Measurements from ENCODE around the gene MS4A18. TPM values are rescaled to one million over a fixed set of nuclear protein-coding genes. Genes with fewer than 3 reads are reported as not detected.

Gene MS4A18
- total and polyA plus RNA-seq, 10 of the 15 experiments (the other 5 are each of a cell fraction or from before 2014, with no cell fraction given): not detected

DNA sequence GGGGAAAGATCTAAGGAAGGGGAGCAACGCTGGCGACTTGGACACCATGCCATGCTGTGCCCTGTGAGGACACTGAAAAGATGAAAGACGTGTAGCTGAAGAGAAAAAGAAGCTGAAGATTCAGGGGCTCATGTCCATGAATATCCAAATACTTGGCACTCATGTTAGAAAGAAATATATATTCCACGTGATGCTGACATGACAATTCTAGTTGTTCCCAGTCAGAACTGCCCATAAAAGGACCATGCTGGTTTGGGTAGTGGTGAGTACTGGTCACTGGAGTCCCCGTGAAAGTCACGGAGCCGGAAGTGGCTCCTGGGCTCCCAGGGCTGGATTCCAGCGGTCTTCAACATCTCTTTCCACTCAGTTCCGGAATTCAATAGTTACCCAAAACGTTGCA, 42.0 kb downstream of the MS4A18 start:
- H3K79me2 ChIP-seq (ENCODE audit: control insufficient read depth, insufficient read depth, low read length): no peaks in the 10 kb centered on the region
- H3K27ac ChIP-seq (ENCODE audit: control insufficient read depth, insufficient read depth): no peak overlapping the region
- POLR2A ChIA-PET: interaction anchor here (2.2 kb wide), 1 partner anchor 10 kb away, joined by 7 read pairs; no protein-coding TSS in a partner anchor
- SMC1A ChIA-PET (ENCODE audit: uncharacterized antibody, unreplicated experiment): interaction anchor here (1.5 to 7.8 kb wide), 2 partner anchors 10 to 65 kb away, joined by 4 to 143 read pairs; no protein-coding TSS in a partner anchor
- no peaks in the 10 kb centered on the region for H3K27me3 ChIP-seq (replicated peaks in 1 of 2; ENCODE audit: control insufficient read depth in 2 of 2, insufficient read depth in 2 of 2, low read length in 1 of 2)
- no peak overlapping the region for H2AFZ ChIP-seq (ENCODE audit: control insufficient read depth, low read depth, low read length)
- no peak overlapping the region for H3K9ac ChIP-seq (ENCODE audit: control insufficient read depth, insufficient read depth, low read length)
- TF ChIP-seq POLR2AphosphoS5 (IDR thresholded peaks at IDR 0.05; ENCODE audit: low read length): no peak
- no peak for TF ChIP-seq RAD51 (IDR thresholded peaks at IDR 0.05)
- TF ChIP-seq, protein P1, sequence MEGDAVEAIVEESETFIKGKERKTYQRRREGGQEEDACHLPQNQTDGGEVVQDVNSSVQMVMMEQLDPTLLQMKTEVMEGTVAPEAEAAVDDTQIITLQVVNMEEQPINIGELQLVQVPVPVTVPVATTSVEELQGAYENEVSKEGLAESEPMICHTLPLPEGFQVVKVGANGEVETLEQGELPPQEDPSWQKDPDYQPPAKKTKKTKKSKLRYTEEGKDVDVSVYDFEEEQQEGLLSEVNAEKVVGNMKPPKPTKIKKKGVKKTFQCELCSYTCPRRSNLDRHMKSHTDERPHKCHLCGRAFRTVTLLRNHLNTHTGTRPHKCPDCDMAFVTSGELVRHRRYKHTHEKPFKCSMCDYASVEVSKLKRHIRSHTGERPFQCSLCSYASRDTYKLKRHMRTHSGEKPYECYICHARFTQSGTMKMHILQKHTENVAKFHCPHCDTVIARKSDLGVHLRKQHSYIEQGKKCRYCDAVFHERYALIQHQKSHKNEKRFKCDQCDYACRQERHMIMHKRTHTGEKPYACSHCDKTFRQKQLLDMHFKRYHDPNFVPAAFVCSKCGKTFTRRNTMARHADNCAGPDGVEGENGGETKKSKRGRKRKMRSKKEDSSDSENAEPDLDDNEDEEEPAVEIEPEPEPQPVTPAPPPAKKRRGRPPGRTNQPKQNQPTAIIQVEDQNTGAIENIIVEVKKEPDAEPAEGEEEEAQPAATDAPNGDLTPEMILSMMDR (IDR thresholded peaks at IDR 0.05 in 2 of 3, conservative IDR thresholded peaks at IDR 0.05 in 1 of 3; ENCODE audit: control insufficient read depth in 2 of 3, extremely low read depth in 1 of 3, insufficient read depth in 1 of 3, low read depth in 3 of 3, low read length in 3 of 3): no peak
- no peak for TF ChIP-seq JUND (IDR thresholded peaks at IDR 0.05; ENCODE audit: low read depth, low read length)
- TF ChIP-seq FOS (IDR thresholded peaks at IDR 0.05; ENCODE audit: borderline replicate concordance, extremely low read depth, insufficient read length): no peak
- TF ChIP-seq NFYA (IDR thresholded peaks at IDR 0.05; ENCODE audit: borderline replicate concordance, low read depth, low read length): no peak
- no peak for TF ChIP-seq ATF7 (IDR thresholded peaks at IDR 0.05; ENCODE audit: low read depth)
- TF ChIP-seq, protein P2, sequence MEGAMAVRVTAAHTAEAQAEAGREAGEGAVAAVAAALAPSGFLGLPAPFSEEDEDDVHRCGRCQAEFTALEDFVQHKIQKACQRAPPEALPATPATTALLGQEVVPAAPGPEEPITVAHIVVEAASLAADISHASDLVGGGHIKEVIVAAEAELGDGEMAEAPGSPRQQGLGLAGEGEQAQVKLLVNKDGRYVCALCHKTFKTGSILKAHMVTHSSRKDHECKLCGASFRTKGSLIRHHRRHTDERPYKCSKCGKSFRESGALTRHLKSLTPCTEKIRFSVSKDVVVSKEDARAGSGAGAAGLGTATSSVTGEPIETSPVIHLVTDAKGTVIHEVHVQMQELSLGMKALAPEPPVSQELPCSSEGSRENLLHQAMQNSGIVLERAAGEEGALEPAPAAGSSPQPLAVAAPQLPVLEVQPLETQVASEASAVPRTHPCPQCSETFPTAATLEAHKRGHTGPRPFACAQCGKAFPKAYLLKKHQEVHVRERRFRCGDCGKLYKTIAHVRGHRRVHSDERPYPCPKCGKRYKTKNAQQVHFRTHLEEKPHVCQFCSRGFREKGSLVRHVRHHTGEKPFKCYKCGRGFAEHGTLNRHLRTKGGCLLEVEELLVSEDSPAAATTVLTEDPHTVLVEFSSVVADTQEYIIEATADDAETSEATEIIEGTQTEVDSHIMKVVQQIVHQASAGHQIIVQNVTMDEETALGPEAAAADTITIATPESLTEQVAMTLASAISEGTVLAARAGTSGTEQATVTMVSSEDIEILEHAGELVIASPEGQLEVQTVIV (IDR thresholded peaks at IDR 0.05; ENCODE audit: borderline replicate concordance, partially characterized antibody): no peak
- no peak for TF ChIP-seq TCF7 (IDR thresholded peaks at IDR 0.05; ENCODE audit: borderline replicate concordance)
- TF ChIP-seq POU2F2 (IDR thresholded peaks at IDR 0.05; ENCODE audit: borderline replicate concordance, low read depth, low read length): no peak
- no peak for TF ChIP-seq RCOR1 (conservative IDR thresholded peaks at IDR 0.05; ENCODE audit: low read depth, low read length)
- TF ChIP-seq NR2C2 (IDR thresholded peaks at IDR 0.05; ENCODE audit: borderline replicate concordance, control insufficient read depth, insufficient read length, low read depth): no peak
- no peak overlapping the region for H3K4me2 ChIP-seq (ENCODE audit: control insufficient read depth, insufficient read depth)
- no peak for ATAC-seq
- CTCF ChIA-PET: interaction anchor here (1.2 to 7.3 kb wide), 4 partner anchors 12 to 133 kb away, joined by 3 to 184 read pairs (median 48); partner anchors contain the start of gene MS4A8
- H4K20me1 ChIP-seq (ENCODE audit: control insufficient read depth, insufficient read depth): no peaks in the 10 kb centered on the region; the same call in 1 of the 2 replicates
- no peaks in the 10 kb centered on the region for H3K36me3 ChIP-seq (ENCODE audit: control insufficient read depth in 2 of 2, insufficient read depth in 2 of 2, low read length in 1 of 2)
- intact Hi-C loops (cut with micrococcal nuclease; ENCODE audit: unreplicated experiment) (loop anchor here (10.0 kb wide), 3 partner anchors 398 to 572 kb away; partner anchors contain the start of gene VPS37C), in situ Hi-C loops (cut with MboI) (loop anchor here (10.0 to 25.0 kb wide), 2 partner anchors 402 to 1579 kb away; no protein-coding TSS in a partner anchor)
- no peak for DNase-seq (ENCODE audit: low read depth, low spot score)
- RAD21 ChIA-PET (ENCODE audit: unreplicated experiment): interaction anchor here (7.4 kb wide), 1 partner anchor 8 kb away, joined by 119 read pairs; no protein-coding TSS in a partner anchor
- H3K9me3 ChIP-seq (replicated peaks; ENCODE audit: control insufficient read depth, insufficient read depth, low read length): peaks cover 1% of the 10 kb centered on the region; the same call in 2 of the 3 replicates
- WGBS (ENCODE audit: insufficient coverage, insufficient replicate concordance, low lambda C conversion rate, missing lambda C conversion rate): 96% methylated on average over 10 of the region's 10 CpGs
- BruUV-seq (replicated peaks): no TSS peak
- FAIRE-seq: no peak
- peaks cover 46% of the 10 kb centered on the region for H3K4me1 ChIP-seq (ENCODE audit: control insufficient read depth, insufficient read depth, low read length)
- H3K4me3 ChIP-seq: no peak overlapping the region
